Measurements from ENCODE around the gene DNLZ.
A peak's percentile ranks its signal among the peaks of the same experiment; 100 is the strongest.

Gene DNLZ

GRCh38 chr9:136316271-136316751 lies 47.2 kb downstream of the DNLZ start (continued):
- TF ChIP-seq ZBTB10 (tag by site-specific recombination; IDR thresholded peaks at IDR 0.05) (peak; percentile 84), ZBTB48 (tag by site-specific recombination; IDR thresholded peaks at IDR 0.05) (no peak)

GRCh38 chr9:136314944-136315343 lies 48.6 kb downstream of the DNLZ start:
- Histone ChIP-seq H3K27ac (ENCODE audit: extremely low read depth, low read depth, low read length) (no peak overlapping the region), H3K4me1 (ENCODE audit: control insufficient read depth, insufficient read depth, low read length) (no peaks in the 10 kb centered on the region), H3K4me3 (ENCODE audit: low read depth, low read length) (no peak overlapping the region), H3K9me3 (ENCODE audit: control insufficient read depth, insufficient read depth, low read depth, low read length) (no peaks in the 10 kb centered on the region), H3K36me3 (ENCODE audit: control insufficient read depth in 2 of 2, insufficient read depth in 1 of 2, low read length in 2 of 2) (no peaks in the 10 kb centered on the region)
- CTCF ChIA-PET: interaction anchor here (3.7 kb wide), 1 partner anchor 9 kb away, joined by 30 read pairs; no protein-coding TSS in a partner anchor
- POLR2A ChIA-PET: no interaction called here
- peak; percentile 49 for TF ChIP-seq SETDB1 (IDR thresholded peaks at IDR 0.05; ENCODE audit: insufficient read length, low read length)
- TF ChIP-seq ZNF677 (tag by site-specific recombination; IDR thresholded peaks at IDR 0.05): no peak

GRCh38 chr9:136314056-136314416 lies 49.5 kb downstream of the DNLZ start:
- ChIA-PET POLR2A (no interaction called here), CTCF (interaction anchor here (0.6 to 3.7 kb wide), 7 partner anchors 10 to 59 kb away, joined by 3 to 30 read pairs (median 4); partner anchors contain the start of gene DNLZ)
- Histone ChIP-seq H3K4me3 (ENCODE audit: low read depth, low read length) (no peak overlapping the region), H3K36me3 (ENCODE audit: control insufficient read depth in 2 of 2, insufficient read depth in 1 of 2, low read length in 2 of 2) (no peaks in the 10 kb centered on the region), H3K9me3 (ENCODE audit: control insufficient read depth, insufficient read depth, low read depth, low read length) (no peaks in the 10 kb centered on the region), H3K27ac (ENCODE audit: extremely low read depth, low read depth, low read length) (no peak overlapping the region), H3K4me1 (ENCODE audit: control insufficient read depth, insufficient read depth, low read length) (no peaks in the 10 kb centered on the region)
- TF ChIP-seq REST (tag by site-specific recombination; IDR thresholded peaks at IDR 0.05) (no peak), ZNF121 (tag by site-specific recombination; IDR thresholded peaks at IDR 0.05) (peak; percentile 42; the same call in 1 of the 2 replicates), ZNF280D (tag by site-specific recombination; IDR thresholded peaks at IDR 0.05) (no peak)

- CTCF ChIA-PET: interaction anchor here (0.6 to 3.7 kb wide), 18 partner anchors 10 to 325 kb away, joined by 3 to 30 read pairs (median 4); partner anchors contain the start of gene DNLZ
- no peaks in the 10 kb centered on the region for H3K36me3 ChIP-seq (ENCODE audit: control insufficient read depth in 2 of 2, insufficient read depth in 1 of 2, low read length in 2 of 2)
- no peaks in the 10 kb centered on the region for H3K9me3 ChIP-seq (ENCODE audit: control insufficient read depth, insufficient read depth, low read depth, low read length)
- POLR2A ChIA-PET: no interaction called here
- TF ChIP-seq ZNF24 (tag by site-specific recombination; IDR thresholded peaks at IDR 0.05): no peak
- TF ChIP-seq ZNF114 (tag by site-specific recombination; IDR thresholded peaks at IDR 0.05): no peak
- no peak for TF ChIP-seq ZNF211 (tag by site-specific recombination; IDR thresholded peaks at IDR 0.05; ENCODE audit: low read depth)
- TF ChIP-seq ZSCAN16 (tag by site-specific recombination; IDR thresholded peaks at IDR 0.05): no peak
- no peak for TF ChIP-seq ZNF214 (tag by site-specific recombination; IDR thresholded peaks at IDR 0.05; ENCODE audit: borderline replicate concordance)
- H3K4me3 ChIP-seq (ENCODE audit: low read depth, low read length): no peak overlapping the region
- no peaks in the 10 kb centered on the region for H3K4me1 ChIP-seq (ENCODE audit: control insufficient read depth, insufficient read depth, low read length)
- H3K27ac ChIP-seq (ENCODE audit: extremely low read depth, low read depth, low read length): no peak overlapping the region
Measured at GRCh38 chr9:136313111-136314055, 50.2 kb downstream of the DNLZ start.
